NCI-H2107 treated with DMSO at 0.1 percent for 48 hours (cell line): Measurements from ENCODE around the gene ACTR1A.
"Not testable (repeated sequence)": the region's sequence is repeated elsewhere in the genome, so short reads cannot be mapped to it uniquely, and the experiment has no call there.

Source experiments
- DNase-seq: peaks from one replicate; lab custom pipeline; 2025; ENCODE audit not compliant: unreplicated experiment; lab: John Stamatoyannopoulos, UW

ACTR1A gene

DNA sequence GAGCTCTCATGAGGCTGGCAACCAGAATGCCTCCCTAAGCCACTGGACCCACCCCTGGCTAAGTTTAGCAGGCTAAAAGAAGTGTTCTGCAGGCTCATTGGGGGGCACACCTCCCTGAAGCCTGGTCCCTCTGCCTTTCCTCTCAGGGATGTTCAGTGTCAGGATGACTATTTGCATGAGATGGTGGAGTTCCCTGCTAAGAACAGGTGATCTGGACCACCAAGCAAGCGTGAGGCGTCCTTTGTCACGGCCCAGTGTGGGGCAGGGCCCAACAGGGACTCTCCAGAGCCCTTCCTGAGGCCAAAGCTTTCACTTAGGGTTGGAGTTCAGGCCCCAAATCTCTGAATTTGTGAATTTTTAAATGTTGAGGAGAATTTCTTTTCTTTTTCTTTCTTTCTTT, 13.2 kb upstream of the ACTR1A start:
- DNase-seq, result no peak

DNA sequence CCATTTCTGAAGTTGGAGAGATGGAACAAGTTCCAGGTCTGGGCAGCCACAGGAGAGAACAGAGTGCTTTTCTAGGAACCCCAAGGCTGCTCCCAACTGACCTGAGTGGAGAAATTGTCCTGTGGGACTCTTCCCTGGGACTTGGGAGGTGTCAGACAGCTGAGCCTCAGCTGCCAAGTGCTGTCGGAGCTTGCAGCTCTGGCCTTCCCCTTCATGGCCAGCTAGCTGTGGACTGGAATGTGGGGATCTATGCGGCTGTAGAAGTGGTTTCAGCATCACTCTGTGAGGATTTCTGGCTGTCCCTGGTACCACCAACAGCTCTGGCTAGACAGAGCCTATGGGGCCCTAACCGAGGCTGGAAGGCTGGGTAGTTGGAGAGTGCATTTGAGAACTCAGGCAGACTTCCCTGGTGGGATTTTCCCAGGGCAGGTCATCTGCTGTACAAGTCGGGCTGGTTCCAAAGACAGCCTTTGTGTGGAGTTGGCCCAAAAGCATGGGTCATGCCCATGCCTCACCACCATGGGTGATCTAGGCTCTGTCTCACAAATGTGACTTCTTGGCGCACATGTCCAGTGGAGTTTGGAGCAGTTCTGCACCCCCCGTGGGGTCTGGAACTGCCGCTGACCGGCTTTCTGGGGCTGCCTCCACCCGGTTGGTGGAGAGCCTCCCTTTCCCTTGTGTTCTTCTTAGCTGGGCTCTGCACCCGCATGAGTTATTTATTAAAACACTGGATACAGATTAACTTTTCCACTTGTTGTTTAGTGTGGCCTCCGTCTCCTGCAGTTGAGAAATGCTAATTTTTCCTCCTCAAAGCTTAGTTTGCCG, 12.2 kb upstream of the ACTR1A start:
- DNase-seq, result no peak

DNA sequence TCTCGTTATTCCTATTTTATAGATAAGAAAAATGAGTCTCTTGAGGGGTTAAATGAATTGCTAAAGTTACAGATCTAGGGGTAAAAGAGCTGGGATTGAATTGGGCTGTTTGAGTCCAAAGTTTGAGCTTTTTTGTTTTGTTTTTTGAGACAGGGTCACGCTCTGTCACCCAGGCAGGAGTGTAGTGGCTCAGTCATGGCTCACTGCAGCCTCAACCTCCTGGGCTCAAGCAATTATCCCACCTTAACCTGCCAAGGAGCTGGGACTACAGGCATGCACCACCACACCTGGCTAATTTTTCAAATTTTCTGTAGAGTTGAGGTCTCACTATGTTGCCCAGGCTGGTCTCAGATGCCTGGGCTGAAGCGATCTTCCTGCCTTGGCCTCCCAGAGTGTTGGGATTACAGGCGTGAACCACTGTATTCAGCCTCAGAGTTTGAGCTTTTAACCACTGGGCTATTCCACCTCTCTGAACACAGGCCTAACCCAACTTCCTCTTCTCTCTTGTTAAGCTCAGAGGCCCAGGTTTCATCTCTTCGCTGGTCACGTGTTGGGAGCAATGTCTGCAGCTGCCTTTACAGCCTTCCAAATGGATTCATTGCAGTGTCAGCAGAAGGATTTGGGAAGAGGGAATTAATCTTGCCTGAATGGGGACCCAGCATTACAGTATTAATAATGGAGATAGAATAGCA, 9.2 kb upstream of the ACTR1A start:
- DNase-seq, result no peak

DNA sequence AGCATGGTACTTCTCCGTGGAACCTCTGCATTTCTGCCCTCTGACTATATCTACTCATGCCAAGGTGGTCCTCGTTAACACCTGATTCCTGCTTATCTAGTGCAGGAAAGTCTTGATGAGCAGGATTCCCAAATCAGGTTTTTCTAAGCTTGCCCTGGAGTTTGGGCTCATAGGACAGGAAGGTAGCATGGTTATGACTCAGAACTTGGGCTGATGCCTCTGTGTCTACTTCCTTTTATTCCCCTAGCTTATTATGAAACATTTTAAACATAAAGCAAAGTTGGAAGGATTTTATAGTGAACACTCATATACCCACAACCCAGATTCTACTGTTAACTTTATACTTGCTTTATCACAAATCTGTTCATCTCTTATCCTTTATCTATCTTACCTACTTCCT, 6.9 kb upstream of the ACTR1A start:
- no peak for DNase-seq

DNA sequence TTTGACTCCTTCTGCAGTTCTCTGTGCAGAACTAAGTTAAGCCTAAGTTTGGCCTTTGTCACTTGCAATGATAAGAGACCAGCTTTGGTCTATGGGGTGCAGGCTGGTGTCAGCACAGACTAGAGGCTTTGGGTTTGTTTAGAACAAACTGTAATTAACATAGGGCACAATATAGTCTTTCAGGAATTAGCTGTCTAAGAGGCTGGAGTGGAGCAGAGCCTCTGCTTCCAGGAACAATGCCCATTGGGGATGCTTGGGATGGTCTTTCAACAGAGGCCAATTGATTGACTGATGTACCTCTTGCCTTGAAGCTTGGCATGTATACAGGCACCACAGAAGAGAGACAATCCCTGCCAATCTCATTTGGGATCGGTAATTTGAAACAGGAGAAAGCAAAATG, 6.0 kb upstream of the ACTR1A start:
- DNase-seq, result no peak

DNA sequence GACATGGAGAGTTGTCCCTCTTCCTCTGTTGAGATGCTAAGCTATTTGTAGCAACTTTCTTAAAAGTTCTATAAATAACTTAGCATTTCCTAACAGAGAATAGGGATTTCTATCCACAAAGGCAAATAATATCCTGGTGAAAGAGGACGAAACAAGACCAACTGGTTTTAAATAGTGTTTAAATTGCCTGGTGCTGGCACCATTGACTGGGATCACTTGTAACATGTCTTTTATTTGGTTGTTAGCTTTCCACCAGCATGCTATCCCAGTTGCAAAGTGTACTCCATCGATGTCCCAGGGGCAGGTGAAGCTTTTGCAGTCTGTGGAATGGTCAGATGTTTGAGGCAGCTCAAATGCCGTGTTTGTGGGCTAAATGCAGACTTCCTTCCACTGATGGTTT, 5.0 kb upstream of the ACTR1A start:
- DNase-seq, result no peak

DNA sequence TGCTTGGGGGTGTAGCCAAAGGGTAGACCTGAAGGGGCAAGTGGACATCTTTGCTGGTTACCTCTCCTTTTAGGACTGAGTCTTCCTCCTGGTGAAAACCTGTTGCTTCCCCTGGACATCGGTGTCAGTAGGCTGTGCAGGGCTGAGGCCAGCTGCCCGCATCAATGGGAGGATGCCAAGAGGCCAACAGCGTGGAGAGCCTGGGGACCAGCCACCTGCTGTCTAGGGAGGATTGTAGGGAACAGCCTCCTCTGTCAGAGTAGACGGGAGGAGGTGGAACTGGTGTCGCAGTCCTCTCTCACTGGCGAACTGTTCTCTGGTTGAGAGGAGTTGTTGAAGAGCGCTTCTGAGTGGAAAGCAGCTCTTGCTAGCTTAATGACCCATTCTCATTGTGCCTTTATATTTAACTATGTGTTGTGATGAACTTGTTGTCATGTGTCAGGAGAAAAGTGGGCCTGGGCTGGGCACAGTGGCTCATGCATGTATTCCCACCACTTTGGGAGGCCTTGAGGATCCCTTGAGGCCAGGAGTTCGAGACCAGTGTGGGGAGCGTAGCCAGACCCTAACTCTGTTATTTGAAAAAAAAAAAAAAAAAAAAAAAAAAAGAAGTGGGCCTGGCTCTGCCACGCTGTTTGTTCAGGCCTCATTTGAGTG, 3.1 kb upstream of the ACTR1A start:
- peak; percentile 9 for DNase-seq

DNA sequence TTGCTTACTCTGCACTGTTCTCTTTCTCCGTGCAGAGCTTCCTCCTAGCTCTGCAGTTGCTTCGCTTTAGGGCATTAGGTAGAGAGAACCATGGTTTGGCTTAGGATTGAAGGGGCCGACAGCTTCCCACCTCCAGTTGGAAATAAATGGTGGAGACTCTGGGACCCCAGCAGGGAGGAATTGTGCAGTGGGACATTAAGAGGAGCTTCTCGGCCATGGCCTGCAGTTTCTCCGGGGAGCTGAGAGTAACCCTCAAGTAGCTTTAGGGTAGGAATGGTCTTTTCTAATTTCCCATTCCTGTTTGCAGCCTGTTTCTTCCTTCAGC, 2.4 kb upstream of the ACTR1A start:
- DNase-seq, result no peak

DNA sequence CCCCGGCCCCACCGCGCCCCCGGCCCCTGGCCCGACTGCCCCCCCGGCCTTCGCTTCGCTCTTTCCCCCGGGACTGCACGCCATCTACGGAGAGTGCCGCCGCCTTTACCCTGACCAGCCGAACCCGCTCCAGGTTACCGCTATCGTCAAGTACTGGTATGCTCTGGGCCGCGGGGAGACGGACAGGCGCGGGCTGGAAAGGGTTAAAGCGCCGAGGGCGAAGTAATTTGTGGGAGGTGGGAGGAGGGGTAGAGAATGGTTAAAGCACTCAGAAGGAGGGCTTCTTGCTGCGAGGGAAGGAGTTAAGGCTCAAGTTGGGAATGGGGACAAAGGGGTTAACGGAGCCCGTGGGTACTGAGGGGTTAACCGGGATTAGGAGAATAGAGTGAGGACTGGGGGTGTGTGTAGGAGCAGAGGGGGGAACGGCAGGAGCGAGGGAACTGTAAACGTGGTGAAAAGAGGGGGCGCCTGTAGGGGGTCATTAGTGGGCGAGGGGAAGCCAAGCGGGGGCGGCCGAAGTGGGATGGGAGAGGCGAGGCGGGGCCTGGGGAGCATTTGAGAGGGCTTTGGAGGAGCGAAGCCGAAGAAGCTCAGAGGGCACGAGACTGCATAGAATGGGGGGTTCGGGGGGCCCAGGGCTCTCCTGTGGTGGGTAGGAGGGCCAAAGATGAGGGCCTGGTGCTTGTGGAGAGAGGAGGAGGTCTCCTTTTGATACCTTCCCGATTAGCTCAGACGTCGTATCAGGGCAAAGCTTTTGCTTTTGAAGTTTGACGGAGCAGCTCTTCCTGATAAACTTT, 1.9 kb upstream of the ACTR1A start:
- no peak for DNase-seq

DNA sequence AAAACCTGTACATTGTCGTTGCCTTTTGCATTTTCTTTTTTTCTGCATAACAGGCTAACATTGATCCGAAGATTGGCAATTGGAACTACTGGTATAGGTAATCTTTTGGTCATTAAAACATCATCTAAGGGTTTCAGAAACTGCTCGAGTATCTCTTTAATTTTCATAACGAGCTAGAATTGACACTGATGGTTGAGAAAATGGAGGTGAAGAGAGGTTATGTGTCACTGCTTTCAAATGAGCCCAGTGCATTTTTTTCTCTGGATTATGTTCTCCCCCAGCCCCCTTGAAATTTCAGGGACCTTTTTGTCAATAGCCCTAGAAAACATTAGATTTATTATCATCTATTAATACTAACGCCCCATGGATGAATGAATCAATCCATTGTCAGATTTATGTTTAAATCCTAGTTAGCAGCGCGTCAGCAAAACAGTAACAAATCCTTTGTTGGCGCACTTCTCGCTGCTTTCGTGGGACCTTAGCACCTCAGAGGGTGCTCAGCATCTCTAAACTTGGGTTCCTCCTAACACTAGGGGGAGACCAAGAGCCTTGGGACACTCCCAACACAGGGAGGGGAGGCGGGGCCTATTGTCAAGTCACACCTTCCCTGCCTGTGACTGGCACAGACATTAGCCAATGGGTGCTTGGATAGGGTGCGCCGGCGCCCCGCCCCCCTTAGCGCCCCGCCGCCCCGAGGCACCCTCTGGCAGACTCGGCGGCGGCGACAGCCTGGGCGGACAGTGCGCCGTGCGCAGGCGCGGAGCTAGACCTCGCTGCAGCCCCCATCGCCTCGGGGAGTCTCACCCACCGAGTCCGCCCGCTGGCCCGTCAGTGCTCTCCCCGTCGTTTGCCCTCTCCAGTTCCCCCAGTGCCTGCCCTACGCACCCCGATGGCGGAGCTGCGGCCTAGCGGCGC, 1.0 kb upstream of the ACTR1A start, which contains the start of gene SUFU:
TSS of gene SUFU (plus strand) at position 709 of the 915 bp plus-strand sequence. CDS start at position 890, 181 bp downstream.
- peak; percentile 63 for DNase-seq

DNA sequence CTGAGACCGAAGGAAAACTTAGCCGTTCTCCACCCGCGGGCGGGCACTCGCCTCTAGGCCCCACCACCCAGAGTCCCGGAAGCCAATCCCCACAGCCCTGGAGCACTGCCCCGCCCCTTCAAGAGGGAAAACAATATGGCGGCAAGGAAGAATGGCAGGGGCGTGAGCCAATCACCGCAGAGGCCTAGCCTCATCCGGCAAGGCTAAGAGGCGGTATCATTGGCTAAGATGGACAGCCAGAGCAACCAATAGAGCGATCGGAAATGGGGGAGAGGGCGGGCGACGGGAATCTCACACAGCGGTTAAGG, 529 bp downstream of the ACTR1A start:
- peak; percentile 87 for DNase-seq

DNA sequence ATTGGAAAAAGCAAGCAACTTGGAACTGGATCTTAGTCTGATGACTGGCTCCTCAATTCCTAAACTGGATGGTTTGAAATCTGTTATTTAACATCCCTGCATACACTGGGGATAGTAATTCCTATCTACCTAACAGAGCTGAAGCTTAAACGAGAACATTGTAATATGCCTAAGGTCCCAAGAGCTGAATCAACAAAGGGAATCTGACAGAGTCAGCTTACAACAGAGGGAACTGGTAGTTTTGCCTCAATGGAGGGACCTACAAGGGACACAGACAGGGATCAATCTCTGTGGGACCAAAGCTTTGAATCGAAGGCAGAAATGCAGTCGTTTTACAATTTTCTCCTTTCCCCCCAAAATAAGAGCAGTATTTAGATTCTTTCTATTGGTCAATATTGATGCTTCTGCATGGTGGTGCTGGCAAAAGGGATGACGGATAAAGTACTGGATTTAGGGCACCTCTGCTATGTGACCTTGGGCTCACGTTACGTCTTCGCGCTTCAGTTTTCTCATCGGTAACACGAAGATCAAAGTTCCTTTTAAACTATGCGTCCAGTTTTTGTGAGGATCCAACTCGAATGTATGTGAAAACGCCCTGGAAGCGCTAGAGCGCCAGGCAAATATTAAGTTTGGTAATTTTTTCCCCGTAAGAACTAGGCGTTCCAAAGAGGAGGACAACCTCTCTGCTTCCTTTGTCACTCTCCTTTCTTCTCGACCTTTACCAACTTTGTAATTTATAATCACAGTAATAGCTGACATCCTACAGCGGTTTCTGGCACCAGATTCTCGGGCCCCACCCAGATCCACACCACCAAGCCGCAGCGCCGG, 1.1 kb downstream of the ACTR1A start:
- DNase-seq, result no peak

DNA sequence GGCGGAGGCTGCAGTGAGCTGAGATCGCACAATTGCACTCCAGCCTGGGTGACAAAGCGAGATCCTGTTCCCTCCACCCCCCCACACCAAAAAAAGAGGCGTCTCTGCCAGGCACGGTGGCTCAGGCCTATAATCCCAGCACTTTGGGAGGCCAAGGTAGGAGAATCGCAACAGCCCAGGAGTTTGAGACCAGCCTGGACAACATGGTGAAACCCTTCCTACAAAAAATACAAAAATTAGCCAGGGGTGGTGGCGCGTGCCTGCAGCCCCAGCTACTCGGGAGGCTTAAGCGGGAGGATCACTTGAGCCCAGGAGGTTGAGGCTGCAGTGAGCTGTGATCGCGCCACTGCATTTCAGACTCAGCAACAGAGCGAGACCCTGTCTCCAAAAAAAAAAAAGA, 1.8 kb downstream of the ACTR1A start:
- DNase-seq, result not testable (repeated sequence)

DNA sequence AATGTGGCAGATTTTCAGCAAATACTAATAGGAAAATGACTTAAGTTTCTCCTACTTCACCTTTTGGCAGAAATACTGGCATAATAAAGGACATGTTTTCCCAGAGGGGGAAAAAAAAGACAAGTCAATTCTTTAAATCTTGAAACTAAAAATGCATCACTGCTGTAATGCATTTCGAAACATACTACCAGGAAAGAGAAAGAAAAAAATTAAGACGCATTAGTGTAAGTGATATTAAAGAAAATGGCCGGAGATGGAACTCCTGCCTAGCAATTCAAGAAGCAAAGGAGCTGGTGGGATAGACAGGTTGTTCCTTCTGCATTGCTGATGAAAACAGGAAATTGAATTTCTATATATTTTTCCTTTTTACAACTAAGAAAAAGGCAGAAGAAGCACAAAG, 3.2 kb downstream of the ACTR1A start:
- no peak for DNase-seq

DNA sequence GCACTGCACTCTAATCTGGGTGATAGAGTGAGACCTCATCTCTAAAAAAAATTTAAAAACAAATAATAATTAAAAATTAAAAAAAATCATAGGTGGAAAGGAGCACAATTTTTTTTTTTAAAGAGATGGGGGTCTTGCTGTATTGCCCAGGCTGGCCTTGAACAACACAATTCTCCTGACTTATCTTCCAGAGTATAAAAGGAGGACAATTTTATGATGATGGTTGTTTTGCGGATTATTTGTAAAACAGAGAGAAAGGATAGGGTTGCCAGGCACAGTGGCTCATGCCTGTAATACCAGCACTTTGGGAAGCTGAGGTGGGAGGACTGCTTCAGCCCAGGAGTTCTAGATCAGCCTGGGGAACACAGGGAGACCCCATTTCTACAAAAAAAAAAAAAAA, 5.0 kb downstream of the ACTR1A start:
- no peak for DNase-seq

DNA sequence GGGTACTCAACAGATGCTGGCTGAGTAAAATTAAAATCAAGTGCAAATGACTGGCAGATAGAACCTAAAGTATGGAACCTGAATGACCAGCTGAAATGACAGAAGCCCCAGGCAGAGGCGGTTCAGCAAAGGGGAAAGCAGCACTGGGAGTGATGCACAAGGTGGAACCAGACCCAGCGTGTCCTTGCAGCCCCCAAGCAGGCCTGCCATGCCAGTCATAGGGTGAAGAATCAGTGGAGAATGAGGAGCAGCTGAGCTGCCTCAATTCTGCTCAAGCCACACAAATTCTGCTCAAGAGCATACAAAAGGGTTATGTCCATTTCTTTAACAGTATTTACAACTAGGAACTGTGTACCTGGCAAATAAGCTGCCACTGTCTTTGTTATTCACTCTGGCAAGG, 8.7 kb downstream of the ACTR1A start:
- DNase-seq, result no peak

DNA sequence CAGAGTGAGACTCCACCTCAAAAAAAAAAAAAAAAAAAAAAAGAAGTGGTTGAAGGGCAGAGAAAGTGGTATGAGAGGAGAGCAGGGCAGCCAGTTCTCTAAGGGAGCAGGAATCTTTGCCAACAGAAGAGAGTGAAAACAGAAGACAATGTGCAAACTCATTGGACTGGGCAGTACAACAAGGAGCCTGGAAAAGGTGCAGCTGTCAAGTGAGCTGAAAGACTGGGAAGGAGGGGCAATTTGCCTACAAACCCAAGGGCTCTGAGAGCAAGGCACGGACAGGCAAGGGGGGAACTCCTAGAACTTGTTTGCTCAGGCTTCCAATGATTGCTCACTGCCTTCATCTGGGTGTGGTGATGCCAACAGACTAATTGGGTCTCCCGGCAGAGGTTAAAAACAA, 9.5 kb downstream of the ACTR1A start:
- no peak for DNase-seq

DNA sequence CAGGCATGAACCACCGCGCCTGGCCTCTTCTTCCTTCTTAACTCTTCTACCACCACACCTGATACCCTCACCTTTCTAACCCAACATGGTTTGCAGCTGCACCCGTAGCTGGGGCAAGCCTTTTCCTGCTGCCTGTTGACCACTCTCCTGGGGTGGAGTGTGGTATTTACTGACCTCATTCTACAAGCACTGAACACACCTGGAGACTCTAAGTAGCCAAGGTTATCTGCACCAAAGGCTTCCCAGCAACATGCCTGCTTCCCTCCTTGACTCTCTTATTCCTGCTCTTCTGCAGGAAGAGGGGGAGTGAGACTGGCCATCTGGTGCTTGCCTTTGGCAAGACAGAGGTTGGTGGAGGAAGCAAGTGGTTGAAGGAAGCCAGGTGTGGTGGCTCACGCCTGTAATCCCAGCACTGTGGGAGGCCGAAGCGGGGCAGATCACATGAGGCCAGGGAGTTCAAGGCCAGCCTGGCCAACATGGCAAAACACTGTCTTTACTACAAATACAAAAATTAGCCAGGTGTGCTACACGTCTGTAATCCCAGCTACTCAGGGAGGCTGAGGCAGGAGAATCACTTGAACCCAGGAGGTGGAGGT, 10.1 kb downstream of the ACTR1A start:
- DNase-seq, result no peak

DNA sequence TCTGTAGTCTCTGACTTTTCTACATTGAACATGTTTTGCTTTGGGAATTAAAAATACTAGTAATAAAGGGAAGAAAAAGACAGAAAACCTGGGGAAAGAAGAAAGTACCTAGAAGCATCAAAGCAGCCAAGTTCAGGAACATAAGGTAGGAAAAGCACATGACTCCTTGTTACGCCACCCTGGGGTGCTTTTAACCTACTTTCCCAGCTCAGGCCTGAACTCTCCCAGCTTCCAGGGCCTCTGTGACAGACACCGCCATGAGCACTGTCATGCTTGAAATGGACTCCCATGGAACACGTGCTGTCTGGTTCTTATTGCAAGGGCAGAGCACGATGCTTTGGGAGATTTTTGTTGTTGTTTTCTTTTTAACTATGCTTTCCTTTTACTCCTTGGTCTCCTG, 11.4 kb downstream of the ACTR1A start:
- no peak for DNase-seq
